SJSA1 (cell line): Measurements from ENCODE around the gene CCDC97. TPM values are rescaled to one million over a fixed set of nuclear protein-coding genes. Genes with fewer than 3 reads are reported as not detected.

Source experiments
- DNase-seq, 2 experiments: peaks; one replicate each; pipeline ENCODE4 v3.0.0-alpha.2; 2015 to 2020; ENCODE audit warnings: low spot score in 2 of 2, low read depth in 1 of 2
- H3K27ac ChIP-seq: fragments of 250-450 bp; sonication (Bioruptor Pico); 2 replicates; pipeline ENCODE4 v1.5.1; 2020; ENCODE audit warnings: mild to moderate bottlenecking, moderate library complexity
- H3K27me3 ChIP-seq: fragments of 250-450 bp; sonication (Bioruptor Pico); replicated peaks from 2 replicates; pipeline ENCODE4 v1.5.1; 2020; ENCODE audit warnings: mild to moderate bottlenecking, moderate library complexity
- H3K36me3 ChIP-seq: fragments of 250-450 bp; sonication (Bioruptor Pico); 2 replicates; pipeline ENCODE4 v1.5.1; 2020; ENCODE audit warnings: mild to moderate bottlenecking
- H3K4me1 ChIP-seq: fragments of 250-450 bp; sonication (Bioruptor Pico); replicated peaks from 2 replicates; pipeline ENCODE4 v1.6.1; 2021; ENCODE audit warnings: mild to moderate bottlenecking
- H3K4me3 ChIP-seq: fragments of 250-450 bp; sonication (Bioruptor Pico); 2 replicates; pipeline ENCODE4 v1.5.1; 2020; ENCODE audit warnings: mild to moderate bottlenecking
- H3K9me3 ChIP-seq: fragments of 250-450 bp; sonication (Bioruptor Pico); replicated peaks from 2 replicates; pipeline ENCODE4 v1.5.1; 2020; ENCODE audit warnings: mild to moderate bottlenecking
- total RNA-seq: library from RNA; depleted of rRNA; stranded (reverse); fragments of >200 nt; shearing (Covaris generic); gene quantifications from 2 replicates; pipeline ENCODE4 v1.2.3, GENCODE V29; 2014

The CCDC97 gene
- total RNA-seq, 1 experiment from 2014 or later = 10.7 TPM

DNA sequence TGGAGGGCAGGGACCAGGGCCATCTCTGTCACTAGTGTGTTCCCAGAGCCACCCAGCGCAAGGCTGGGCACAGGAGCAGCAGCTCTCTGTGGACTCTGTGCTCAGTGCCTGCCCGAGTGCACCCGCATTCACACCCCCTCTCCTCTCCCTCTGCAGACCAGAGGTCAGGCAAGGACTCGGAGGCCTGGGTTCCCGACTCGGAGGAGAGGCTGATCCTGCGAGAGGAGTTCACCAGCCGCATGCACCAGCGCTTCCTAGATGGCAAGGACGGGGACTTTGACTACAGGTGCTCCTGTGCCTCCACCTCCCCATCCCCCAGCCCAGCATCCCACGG is 10.2 kb downstream of the CCDC97 start:
- no peak overlapping the region for H3K4me3 ChIP-seq
- H3K27ac ChIP-seq = no peak overlapping the region
- H3K4me1 ChIP-seq = peaks cover 46% of the 10 kb centered on the region
- no peaks in the 10 kb centered on the region for H3K9me3 ChIP-seq
- peaks cover 75% of the 10 kb centered on the region for H3K36me3 ChIP-seq
- H3K27me3 ChIP-seq = no peaks in the 10 kb centered on the region
- DNase-seq = no peak

DNA sequence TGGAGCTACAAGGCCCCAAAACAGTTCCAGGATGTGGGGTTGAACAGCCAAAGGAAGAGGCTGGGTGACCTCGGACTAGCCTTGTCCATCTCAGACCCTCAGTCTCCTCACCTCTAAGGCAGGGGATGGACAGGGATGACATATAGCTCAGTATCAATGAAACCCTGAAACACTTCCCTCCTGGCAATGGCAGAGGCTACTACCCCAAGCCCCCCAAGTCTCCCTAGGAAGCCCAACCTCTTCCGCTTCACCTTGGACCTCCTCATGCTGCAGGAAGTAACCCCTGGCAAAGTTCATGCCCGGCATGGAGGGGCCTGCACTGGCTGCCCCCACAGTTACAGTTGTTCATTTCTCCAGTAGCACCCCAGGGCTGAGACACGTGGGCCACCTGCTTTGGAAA is 10.6 kb downstream of the CCDC97 start:
- DNase-seq = no peak
- H3K36me3 ChIP-seq = peaks cover 75% of the 10 kb centered on the region
- no peaks in the 10 kb centered on the region for H3K9me3 ChIP-seq
- H3K27me3 ChIP-seq = no peaks in the 10 kb centered on the region
- H3K4me1 ChIP-seq = peaks cover 50% of the 10 kb centered on the region
- H3K4me3 ChIP-seq = no peak overlapping the region
- H3K27ac ChIP-seq = no peak overlapping the region

DNA sequence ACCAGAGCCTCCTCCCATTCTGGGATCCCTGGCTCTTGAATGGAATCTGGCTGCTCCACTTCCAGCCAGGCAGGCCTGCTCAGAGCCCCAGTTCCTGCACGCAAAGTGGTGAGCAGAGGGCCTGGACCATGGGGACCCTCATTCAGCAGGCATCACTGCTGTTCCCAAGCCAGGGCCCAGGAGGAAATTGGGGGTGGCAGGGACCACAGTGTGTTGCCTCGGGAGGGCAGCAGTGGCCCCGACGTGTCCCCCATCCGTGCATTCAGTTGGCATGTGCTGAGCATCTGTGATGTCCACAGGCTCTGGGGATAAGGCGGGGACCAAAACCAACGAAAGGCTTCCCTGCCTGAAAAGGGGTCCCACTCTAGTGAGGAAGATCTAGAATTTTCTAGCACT is 11.2 kb downstream of the CCDC97 start:
- H3K27me3 ChIP-seq = no peaks in the 10 kb centered on the region
- H3K27ac ChIP-seq = peak overlapping the region; percentile 27
- H3K9me3 ChIP-seq = no peaks in the 10 kb centered on the region
- no peak overlapping the region for H3K4me3 ChIP-seq
- peaks cover 57% of the 10 kb centered on the region for H3K4me1 ChIP-seq
- peaks cover 73% of the 10 kb centered on the region for H3K36me3 ChIP-seq
- DNase-seq = no peak

- H3K4me1 ChIP-seq = peaks cover 62% of the 10 kb centered on the region
- H3K27ac ChIP-seq = peak overlapping the region; percentile 27
Observed at GRCh38 chr19:41321600-41322270, 11.8 kb downstream of the CCDC97 start.

DNA sequence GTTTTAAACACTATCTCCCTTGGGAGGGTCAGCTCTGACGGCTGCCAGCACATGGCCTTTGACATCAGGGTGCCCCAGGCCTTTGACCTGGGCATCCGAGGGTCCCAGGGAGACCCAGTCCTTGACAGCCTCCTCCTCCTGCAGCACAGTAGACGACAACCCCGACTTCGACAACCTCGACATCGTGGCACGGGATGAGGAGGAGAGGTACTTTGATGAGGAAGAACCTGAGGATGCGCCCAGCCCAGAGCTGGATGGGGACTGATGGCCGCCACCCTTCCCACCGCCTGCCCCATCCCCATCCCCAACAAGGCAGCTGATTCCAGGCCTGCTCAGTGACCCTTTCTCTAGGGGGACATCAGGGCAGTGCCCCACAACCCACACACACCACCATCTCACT is 12.5 kb downstream of the CCDC97 start:
- H3K4me3 ChIP-seq = no peak overlapping the region

More at GRCh38 chr19:41321600-41322270, 11.8 kb downstream of the CCDC97 start:
- no peak overlapping the region for H3K4me3 ChIP-seq
- H3K36me3 ChIP-seq = peaks cover 72% of the 10 kb centered on the region
- no peaks in the 10 kb centered on the region for H3K27me3 ChIP-seq
- H3K9me3 ChIP-seq = no peaks in the 10 kb centered on the region
- peak; percentile 84 to 86 for DNase-seq

GRCh38 chr19:41323023-41323422 is 13.1 kb downstream of the CCDC97 start:
- Histone ChIP-seq H3K4me3 (no peak overlapping the region), H3K9me3 (no peaks in the 10 kb centered on the region), H3K27me3 (no peaks in the 10 kb centered on the region), H3K27ac (peak overlapping the region; percentile 93), H3K36me3 (peaks cover 73% of the 10 kb centered on the region), H3K4me1 (peaks cover 75% of the 10 kb centered on the region)
- DNase-seq = peak in 1 of 2 experiments; percentile 74

More for the DNA sequence above, 12.5 kb downstream of the CCDC97 start:
- H3K4me1 ChIP-seq = peaks cover 69% of the 10 kb centered on the region
- peak overlapping the region; percentile 93 for H3K27ac ChIP-seq
- peaks cover 70% of the 10 kb centered on the region for H3K36me3 ChIP-seq
- H3K9me3 ChIP-seq = no peaks in the 10 kb centered on the region
- no peak for DNase-seq
- no peaks in the 10 kb centered on the region for H3K27me3 ChIP-seq

- Histone ChIP-seq H3K4me1 (peaks cover 81% of the 10 kb centered on the region), H3K9me3 (no peaks in the 10 kb centered on the region), H3K36me3 (peaks cover 73% of the 10 kb centered on the region), H3K4me3 (no peak overlapping the region), H3K27ac (peak overlapping the region; percentile 93), H3K27me3 (no peaks in the 10 kb centered on the region)
- DNase-seq = peak; percentile 96 to 97
Observed at GRCh38 chr19:41323430-41324125, 13.6 kb downstream of the CCDC97 start.

- Histone ChIP-seq H3K27me3 (no peaks in the 10 kb centered on the region), H3K4me3 (no peak overlapping the region), H3K9me3 (no peaks in the 10 kb centered on the region), H3K36me3 (peaks cover 71% of the 10 kb centered on the region), H3K4me1 (peaks cover 85% of the 10 kb centered on the region), H3K27ac (peak overlapping the region; percentile 93)
- peak in 1 of 2 experiments; percentile 56 for DNase-seq
Observed at GRCh38 chr19:41324231-41324702, 14.3 kb downstream of the CCDC97 start.

DNA sequence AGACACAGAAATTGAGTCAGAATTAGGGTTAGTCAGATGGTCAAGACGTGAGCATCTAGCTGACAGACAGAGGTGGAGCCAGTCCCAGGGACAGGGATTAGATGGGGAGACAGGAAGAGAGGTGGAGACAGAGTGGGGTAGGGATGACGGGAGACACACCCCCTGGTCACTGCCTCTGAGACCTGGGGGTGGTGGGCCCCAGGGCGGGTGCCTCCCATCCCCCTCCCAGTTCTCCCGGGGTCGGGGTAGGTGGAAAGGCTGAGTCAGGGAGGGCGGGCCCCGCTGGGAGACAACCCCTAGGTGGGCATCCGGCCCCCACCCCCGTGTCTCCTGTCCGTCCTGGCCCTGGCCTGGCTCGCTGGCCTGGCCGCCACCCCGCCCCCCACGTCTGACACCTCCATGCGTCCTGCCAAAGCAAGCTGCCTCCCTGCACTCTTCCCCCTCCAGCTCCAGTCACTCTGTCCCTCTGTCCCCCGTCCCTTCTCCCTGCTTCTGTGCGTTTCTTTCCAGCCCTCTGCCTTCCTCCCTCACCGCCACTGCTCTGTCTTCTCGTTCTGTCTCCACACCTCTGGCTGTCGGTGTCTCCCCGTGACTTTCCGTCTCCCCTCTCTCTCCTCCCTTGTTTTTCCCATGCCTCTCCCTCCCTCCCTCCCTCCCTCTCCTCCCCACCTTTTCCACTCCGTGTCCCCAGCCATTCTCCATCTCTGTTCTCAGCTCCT is 15.1 kb downstream of the CCDC97 start:
- peaks cover 85% of the 10 kb centered on the region for H3K4me1 ChIP-seq
- no peaks in the 10 kb centered on the region for H3K9me3 ChIP-seq
- H3K36me3 ChIP-seq = peaks cover 70% of the 10 kb centered on the region
- H3K4me3 ChIP-seq = no peak overlapping the region
- DNase-seq = peak; percentile 93 to 95
- no peaks in the 10 kb centered on the region for H3K27me3 ChIP-seq
- H3K27ac ChIP-seq = peak overlapping the region; percentile 93

DNA sequence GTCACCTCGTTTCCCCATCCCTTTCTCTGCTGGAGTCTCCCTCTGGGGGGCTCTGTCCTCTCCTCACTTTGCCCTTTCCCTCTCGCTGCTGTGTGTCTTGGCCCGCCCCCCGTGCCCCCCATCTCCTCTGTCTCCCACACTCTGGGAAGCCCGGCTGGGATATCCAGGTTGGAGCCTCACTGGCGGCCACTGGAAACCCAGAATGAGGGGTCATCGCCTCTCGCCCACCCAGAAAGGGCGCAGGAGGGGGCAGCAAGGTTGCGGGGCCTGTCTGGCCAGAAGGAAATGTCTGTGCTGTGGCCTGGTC is 15.6 kb downstream of the CCDC97 start:
- DNase-seq = peak in 1 of 2 experiments; percentile 51
- H3K27me3 ChIP-seq = no peaks in the 10 kb centered on the region
- H3K4me3 ChIP-seq = no peak overlapping the region
- peaks cover 70% of the 10 kb centered on the region for H3K36me3 ChIP-seq
- H3K4me1 ChIP-seq = peaks cover 84% of the 10 kb centered on the region
- H3K27ac ChIP-seq = peak overlapping the region; percentile 93
- no peaks in the 10 kb centered on the region for H3K9me3 ChIP-seq

- peaks cover 68% of the 10 kb centered on the region for H3K36me3 ChIP-seq
- no peaks in the 10 kb centered on the region for H3K9me3 ChIP-seq
- H3K27ac ChIP-seq = peak overlapping the region; percentile 93
- H3K4me1 ChIP-seq = peaks cover 79% of the 10 kb centered on the region
- H3K4me3 ChIP-seq = no peak overlapping the region
- H3K27me3 ChIP-seq = no peaks in the 10 kb centered on the region
- peak in 1 of 2 experiments; percentile 51 for DNase-seq
Observed at GRCh38 chr19:41325947-41326706, 16.2 kb downstream of the CCDC97 start.

- no peaks in the 10 kb centered on the region for H3K9me3 ChIP-seq
- H3K4me1 ChIP-seq = peaks cover 69% of the 10 kb centered on the region
- no peaks in the 10 kb centered on the region for H3K27me3 ChIP-seq
- H3K4me3 ChIP-seq = no peak overlapping the region
- peak overlapping the region; percentile 93 for H3K27ac ChIP-seq
- H3K36me3 ChIP-seq = peaks cover 71% of the 10 kb centered on the region
- DNase-seq = no peak
Observed at GRCh38 chr19:41327076-41327575, 17.2 kb downstream of the CCDC97 start.

GRCh38 chr19:41327576-41328156 is 17.7 kb downstream of the CCDC97 start:
- Histone ChIP-seq H3K9me3 (no peaks in the 10 kb centered on the region), H3K4me1 (peaks cover 64% of the 10 kb centered on the region), H3K27me3 (no peaks in the 10 kb centered on the region), H3K4me3 (no peak overlapping the region), H3K27ac (peak overlapping the region; percentile 37), H3K36me3 (peaks cover 71% of the 10 kb centered on the region)
- DNase-seq = peak in 1 of 2 experiments; percentile 73
